Measurements from ENCODE around the gene ZNF764. TPM values are rescaled to one million over a fixed set of nuclear protein-coding genes. Genes with fewer than 3 reads are reported as not detected.
"Not testable (repeated sequence)": the region's sequence is repeated elsewhere in the genome, so short reads cannot be mapped to it uniquely, and the experiment has no call there.

Gene ZNF764
- polyA plus RNA-seq (2013, experiment 1 of 2; ENCODE audit: insufficient read length) = 7.3 TPM
- 5.2 TPM for polyA plus RNA-seq (2013, experiment 2 of 2; ENCODE audit: insufficient read length)

- peak; percentile 99 for DNase-seq
These were observed at the start of gene ZNF764 for GRCh38 chr16:30557957-30558788. Gene ZNF764, minus strand, starts transcription at chr16:30558374. Its CDS starts 192 bp downstream, at chr16:30558182.

- DNase-seq = no peak
These were observed 47.8 kb upstream of the ZNF764 start for GRCh38 chr16:30606004-30606403.

DNA sequence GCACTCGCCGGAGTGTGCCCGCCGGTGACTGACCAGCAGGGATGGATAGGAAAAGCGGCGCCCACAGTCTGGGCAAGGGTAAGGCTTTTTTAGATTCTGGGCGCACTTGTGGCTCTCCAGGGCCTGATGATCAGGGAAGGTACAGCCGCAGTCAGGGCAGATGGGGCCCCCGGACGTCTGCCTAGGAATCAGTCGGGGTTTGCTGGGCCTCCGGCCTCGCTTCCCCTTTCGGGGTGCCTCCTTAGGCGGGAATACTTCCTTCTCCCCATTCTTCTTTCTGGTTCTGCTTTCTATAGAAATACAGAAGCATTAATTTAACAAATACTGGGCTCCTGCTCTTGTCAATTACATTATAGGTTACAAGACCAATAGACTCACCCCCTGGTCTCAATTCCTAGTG, 47.0 kb upstream of the ZNF764 start:
- DNase-seq = no peak

DNA sequence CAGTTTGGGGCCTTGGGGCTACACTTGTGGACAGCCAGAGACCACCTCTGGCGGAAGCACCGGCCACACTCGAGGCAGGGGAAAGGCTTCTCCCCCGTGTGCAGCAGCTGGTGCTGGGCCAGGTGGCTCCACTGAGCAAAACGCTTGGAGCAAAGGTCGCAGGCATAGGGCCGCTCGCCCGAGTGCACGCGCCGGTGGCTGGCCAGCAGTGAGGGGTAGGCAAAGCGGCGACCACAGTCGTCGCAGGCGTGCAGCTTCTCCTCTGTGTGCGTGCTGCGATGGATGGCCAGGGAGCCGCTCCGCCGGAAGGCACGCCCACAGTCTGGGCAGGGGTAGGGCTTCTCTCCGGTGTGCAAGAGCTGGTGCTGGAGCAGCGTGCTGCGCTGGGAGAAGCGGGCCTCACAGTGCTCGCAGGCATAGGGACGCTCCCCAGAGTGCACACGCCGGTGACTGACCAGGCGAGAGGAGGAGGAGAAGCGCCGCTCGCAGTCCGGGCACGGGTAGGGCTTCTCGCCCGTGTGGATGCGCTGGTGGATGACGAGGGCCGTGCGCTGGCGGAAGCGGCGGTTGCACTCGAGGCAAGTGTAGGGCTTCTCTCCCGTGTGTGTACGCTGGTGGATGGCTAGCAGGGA, 46.3 kb upstream of the ZNF764 start:
- no peak for DNase-seq

GRCh38 chr16:30603945-30604315, 45.8 kb upstream of the ZNF764 start:
- no peak for DNase-seq

DNA sequence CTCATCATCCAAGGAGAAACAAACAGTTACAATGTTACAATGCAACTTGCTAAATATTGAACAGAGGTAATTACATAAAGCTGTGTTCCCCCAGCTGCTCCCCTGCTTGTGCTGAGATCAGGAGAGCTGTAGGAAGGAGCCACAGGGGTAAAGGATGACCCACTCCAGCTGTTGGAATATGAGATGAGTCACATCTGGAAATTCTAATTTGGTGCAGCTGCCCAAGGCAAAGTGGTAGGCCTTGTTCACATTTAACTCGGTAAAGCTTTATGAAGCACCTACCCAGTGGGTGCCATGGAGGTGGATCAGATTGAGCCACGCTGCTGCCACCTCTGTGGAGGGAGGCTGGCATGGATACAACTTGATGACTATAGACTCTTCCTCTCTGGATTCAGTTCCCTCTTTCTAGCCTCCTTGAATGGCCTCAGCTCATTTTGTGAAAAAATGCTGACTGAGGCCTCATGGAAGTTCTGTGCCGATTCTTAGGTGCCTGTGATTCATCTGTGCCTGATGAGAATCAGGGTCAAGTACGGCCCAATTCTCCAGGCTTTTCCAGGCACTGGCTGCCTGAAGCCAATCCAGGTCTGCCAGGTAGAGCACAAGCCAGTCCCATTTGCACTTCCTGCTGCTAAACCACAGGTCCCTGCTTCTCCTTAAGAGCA, 44.6 kb upstream of the ZNF764 start:
- no peak for DNase-seq

DNA sequence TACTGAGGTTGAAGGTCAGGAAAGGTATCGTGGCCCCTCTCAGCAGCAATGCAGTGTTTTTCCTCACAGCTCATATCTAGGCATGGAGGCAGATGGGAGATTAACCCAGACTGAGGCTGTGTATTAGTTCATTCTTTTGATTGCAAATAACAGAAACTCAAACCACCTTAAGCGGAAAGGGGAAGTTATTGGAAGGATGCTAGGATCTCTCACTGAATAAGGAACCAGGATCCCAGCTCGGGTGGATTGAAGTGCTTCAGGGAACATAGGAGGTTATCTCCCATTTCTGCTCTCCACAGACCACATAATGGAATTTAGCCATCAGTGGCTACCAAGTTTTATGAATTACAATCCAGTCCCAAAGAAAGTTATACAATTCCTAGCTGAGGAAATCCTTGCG, 43.8 kb upstream of the ZNF764 start:
- DNase-seq = no peak

- DNase-seq = no peak
These were observed 42.8 kb upstream of the ZNF764 start for GRCh38 chr16:30600929-30601328.

DNA sequence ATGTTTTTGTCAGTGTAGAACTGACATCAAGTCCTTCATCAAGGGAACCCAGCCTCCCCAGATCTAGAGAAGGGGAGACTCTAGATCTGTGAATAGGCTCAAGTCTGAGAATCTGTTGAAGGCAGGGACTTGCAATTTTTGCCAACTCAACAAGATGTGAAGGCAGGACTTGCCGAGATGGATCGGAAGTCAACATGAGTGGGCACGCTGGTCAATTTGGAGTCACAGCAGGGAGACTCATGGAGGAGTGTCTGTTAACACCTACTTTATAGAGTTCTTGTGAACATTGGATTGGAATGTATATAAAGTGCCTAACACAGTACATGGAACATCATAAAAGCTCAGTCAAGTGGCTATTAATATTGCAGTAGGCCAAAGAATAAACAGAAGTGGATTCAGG, 42.0 kb upstream of the ZNF764 start:
- no peak for DNase-seq

DNA sequence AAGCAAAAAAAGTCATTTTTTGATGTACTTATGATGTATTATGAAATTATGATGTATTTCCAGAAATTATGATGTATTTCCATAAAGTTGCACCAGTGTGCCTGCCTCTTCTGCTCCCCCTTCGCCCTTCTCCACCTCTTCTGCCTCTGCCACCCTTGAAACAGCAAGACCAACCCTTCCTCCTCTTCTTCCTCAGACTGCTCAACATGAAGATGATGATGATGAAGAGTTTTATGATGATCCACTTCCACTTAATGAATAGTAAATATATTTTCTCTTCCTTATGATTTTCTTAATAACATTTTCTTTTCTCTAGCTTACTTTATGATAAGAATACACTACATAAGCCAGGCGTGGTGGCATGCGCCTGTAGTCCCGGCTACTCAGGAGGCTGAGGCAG, 34.7 kb upstream of the ZNF764 start:
- no peak for DNase-seq

GRCh38 chr16:30590869-30591268, 32.7 kb upstream of the ZNF764 start:
- not testable (repeated sequence) for DNase-seq

DNA sequence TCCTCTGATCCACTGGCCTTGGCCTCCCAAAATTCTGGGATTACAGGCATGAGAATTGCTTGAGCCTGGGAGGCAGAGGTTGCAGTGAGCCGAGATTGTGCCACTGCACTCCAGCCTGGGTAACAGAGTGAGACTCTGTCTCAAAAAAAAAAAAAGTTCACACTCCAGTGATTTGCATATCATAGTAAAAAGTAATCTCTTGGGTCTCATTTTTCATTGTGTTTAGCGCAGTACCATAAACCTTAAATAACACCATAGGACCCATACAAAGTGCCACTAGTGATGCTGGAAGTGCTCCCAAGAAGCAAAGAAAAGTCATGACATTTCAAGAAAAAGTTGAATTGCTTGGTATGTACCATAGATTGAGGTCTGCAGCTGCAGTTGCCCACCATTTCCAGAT, 31.4 kb upstream of the ZNF764 start:
- DNase-seq = not testable (repeated sequence)

- no peak for DNase-seq
These were observed 30.5 kb upstream of the ZNF764 start for GRCh38 chr16:30588651-30589050.

DNA sequence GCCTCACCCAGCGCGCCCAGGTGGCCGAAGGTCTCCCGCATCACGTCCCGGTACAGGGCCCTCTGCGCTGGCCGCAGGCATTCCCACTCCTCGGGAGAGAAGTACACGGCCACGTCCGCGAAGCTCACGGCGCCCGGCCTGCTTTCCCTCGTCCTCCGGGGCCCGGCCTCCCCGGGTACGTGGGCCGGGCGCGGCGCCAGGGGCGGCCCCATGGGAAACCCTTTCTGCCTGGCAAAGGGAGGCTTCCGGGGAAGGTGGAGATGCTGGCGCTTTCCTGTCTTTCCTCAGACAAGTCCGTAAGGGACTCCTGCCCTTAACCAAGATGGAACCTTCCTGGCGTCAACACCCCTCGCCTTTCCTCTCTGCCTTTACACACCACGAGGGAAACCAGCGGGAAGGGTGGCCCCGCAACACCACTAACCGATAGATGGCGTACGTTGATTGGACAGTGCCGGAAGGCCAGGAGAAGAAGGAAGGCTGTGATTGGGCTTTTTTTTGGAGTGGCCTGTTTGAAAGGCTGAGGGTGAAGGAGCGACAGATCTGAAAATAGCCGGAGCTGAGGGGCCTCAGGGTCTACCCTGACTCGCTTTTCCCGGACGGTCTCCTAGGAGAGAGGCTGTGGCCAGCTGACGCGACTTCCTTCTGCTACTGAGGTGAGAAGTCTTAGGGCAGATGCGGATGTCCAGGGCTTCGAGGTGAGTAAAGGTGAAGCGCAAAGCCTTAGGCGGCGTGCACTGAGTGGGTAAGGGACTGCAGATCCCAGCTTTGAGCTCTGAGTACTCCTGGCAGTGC, 27.4 kb upstream of the ZNF764 start, which contains the start of gene ZNF785:
Gene ZNF785 (minus strand): TSS at position 298 of the 792 bp plus-strand sequence. CDS start 86 bp downstream, at position 212.
- peak; percentile 100 for DNase-seq

- DNase-seq = peak; percentile 14
These were observed 26.8 kb upstream of the ZNF764 start for GRCh38 chr16:30585022-30585399.

DNA sequence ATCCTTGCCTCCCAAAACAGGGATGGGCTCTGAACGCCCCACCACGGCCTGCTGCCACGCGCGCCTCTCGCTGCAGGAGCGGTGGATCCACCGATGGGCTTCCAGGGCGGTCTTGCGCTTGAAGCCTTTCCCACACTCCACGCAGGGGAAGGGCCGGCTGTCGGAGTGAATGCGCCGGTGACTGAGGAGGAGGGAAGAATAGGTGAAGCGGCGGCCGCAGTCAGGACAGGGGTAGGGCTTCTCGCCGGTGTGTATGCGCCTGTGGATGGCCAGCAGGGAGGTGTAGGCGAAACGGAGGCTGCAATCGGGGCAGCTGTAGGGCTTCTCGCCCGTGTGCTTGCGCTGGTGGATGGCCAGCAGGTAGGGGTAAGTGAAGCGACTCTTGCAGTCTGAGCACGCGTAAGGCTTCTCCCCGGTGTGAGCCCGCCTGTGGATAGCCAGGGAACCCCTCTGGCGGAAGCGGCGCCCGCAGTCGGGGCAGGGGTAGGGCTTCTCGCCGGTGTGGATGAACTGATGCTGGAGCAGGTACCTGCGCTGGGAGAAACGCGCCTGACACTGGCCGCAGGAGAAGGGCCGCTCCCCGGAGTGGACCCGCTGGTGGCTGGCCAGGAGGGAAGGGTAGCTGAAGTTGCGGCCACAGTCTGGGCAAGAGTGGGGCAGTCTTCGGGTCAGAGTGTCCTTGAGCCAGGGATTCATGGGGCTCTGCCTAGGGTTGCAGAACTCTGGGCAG, 24.6 kb upstream of the ZNF764 start:
- no peak for DNase-seq

DNA sequence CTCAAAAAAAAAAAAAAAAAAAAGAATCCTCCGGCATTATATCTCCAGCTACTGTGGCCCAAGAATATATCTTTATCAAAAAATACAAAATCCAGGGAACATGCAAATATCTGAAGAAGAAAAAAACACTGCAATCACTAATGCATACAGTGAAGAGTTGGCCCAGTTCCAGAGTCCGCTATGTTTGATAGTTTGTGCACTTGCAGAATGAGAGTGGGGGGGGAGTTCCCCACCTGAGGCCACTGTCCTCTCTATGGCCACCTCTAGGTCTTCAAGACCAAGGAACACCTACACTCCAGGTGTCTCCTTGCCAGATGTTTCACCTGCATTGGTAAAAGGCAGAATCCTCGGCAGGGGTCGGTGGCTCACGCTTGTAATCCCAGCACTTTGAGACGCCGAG, 23.3 kb upstream of the ZNF764 start:
- DNase-seq = no peak

DNA sequence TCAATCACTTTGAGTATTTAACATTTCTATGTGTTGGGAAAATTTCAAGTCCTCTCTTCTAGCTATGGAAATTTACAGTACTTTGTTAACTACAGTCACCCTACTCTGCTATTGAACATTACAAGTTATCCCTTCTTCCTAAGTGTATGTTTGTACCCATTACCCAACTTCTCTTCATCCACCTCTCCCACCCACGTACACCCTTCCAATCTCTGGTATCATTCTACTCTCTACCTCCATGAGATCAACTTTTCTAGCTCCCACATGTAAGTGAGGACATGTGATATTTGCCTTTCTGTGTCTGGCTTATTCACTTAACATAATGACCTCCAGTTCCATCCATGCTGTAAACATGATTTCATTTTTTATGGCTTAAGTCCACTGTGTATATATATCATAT, 16.5 kb upstream of the ZNF764 start:
- DNase-seq = no peak

- DNase-seq = peak; percentile 98
These were observed 13.5 kb upstream of the ZNF764 start, which contains the start of gene ZNF688 for GRCh38 chr16:30571445-30572322. Gene ZNF688, minus strand, starts transcription at chr16:30571714. Its CDS starts 85 bp downstream, at chr16:30571629.

GRCh38 chr16:30570636-30571444, 12.7 kb upstream of the ZNF764 start:
- DNase-seq = peak; percentile 46
